Testis (tissue), 3 donors: ENCODE measurements around the gene NUDT14. TPM values are rescaled to one million over a fixed set of nuclear protein-coding genes. Genes with fewer than 3 reads are reported as not detected.

Experiments used
- DNase-seq: peaks from one replicate; pipeline ENCODE4 v3.0.0-alpha.2; 2019
- H3K27ac ChIP-seq, 2 donors: fragments of 200-600 bp; sonication (generic); one replicate each; pipeline ENCODE4 v1.5.1; 2019
- H3K27me3 ChIP-seq: fragments of 200-600 bp; sonication (generic); one replicate; pipeline ENCODE4 v1.5.1; 2019
- H3K36me3 ChIP-seq: fragments of 200-600 bp; sonication (generic); one replicate; pipeline ENCODE4 v1.5.1; 2017; ENCODE audit warnings: low read depth; ENCODE audit errors: missing control alignments
- H3K4me1 ChIP-seq: fragments of 200-600 bp; sonication (generic); one replicate; pipeline ENCODE4 v1.5.1; 2019
- H3K4me3 ChIP-seq, 2 donors: fragments of 200-600 bp; sonication (generic); one replicate each; pipeline ENCODE4 v1.5.1; 2017 to 2019
- H3K9me3 ChIP-seq: fragments of 200-600 bp; sonication (generic); one replicate; pipeline ENCODE4 v1.5.1; 2017
- CTCF ChIP-seq, 3 experiments: fragments of 450-650 bp in 2 of 3; fragments of 200-600 bp in 1 of 3; sonication (generic) in 1 of 3; IDR thresholded peaks; one replicate each; pipeline ENCODE4 v1.5.1; 2016 to 2019; ENCODE audit warnings: antibody characterized with exemption in 3 of 3, mild to moderate bottlenecking in 2 of 3, moderate library complexity in 1 of 3
- POLR2A ChIP-seq: fragments of 450-650 bp; IDR thresholded peaks from one replicate; pipeline ENCODE4 v1.6.1; 2017; ENCODE audit warnings: antibody characterized with exemption, mild to moderate bottlenecking, moderate library complexity
- WGBS, 2 donors: methylation state at CpG; one replicate each; pipeline ENCODE4 v1.1.5; 2018; 5-methylcytosine and 5-hydroxymethylcytosine counted together
- intact Hi-C: fragments of 100-400 bp; cut with DNase I; formaldehyde crosslinking; loops from one replicate; pipeline ENCODE4 v1.15.1; 2023; ENCODE audit warnings: low total_unique reads
- polyA plus RNA-seq: library from polyadenylated mRNA; stranded (reverse); fragments of 350-450 nt; fragmentation: Illumina TruSeq; extraction: RNeasy Lipid Tissue Mini Kit (QIAGEN cat#74804); gene quantifications from one replicate; pipeline ENCODE4 v1.2.3, GENCODE V29; 2014; ENCODE audit warnings: low read depth, low replicate concordance; ENCODE audit not compliant: insufficient read depth
- total RNA-seq, 2 donors: library from RNA; depleted of rRNA; stranded (reverse); fragments of >200 nt; gene quantifications; one replicate each; pipeline ENCODE4 v1.2.3, GENCODE V29; 2016

NUDT14 gene
- total and polyA plus RNA-seq, 3 donors from 2014 or later, result 22.0 to 40.0 (median 28.1) TPM

GRCh38 chr14:105159344-105159743 is 21.8 kb downstream of the NUDT14 start:
- Histone ChIP-seq H3K4me3 (no peak overlapping the region), H3K27ac (no peak overlapping the region), H3K27me3 (no peaks in the 10 kb centered on the region), H3K4me1 (no peaks in the 10 kb centered on the region), H3K9me3 (no peaks in the 10 kb centered on the region), H3K36me3 (no peaks in the 10 kb centered on the region)
- DNase-seq, result no peak
- TF ChIP-seq CTCF (IDR thresholded peaks at IDR 0.05), result no peak
- no peak for TF ChIP-seq POLR2A
- 88 to 93% methylated on average over 14 of the region's 14 CpGs for WGBS, 2 donors
- intact Hi-C loops, result no loop called here

GRCh38 chr14:105158794-105159193 is 22.3 kb downstream of the NUDT14 start:
- intact Hi-C loops, result no loop called here
- no peaks in the 10 kb centered on the region for H3K36me3 ChIP-seq
- no peaks in the 10 kb centered on the region for H3K4me1 ChIP-seq
- DNase-seq, result no peak
- WGBS, 2 donors, result 88 to 91% methylated on average over 10 to 12 of the region's 12 CpGs
- no peak overlapping the region for H3K27ac ChIP-seq
- H3K4me3 ChIP-seq, result no peak overlapping the region
- no peaks in the 10 kb centered on the region for H3K27me3 ChIP-seq
- TF ChIP-seq POLR2A (no peak), CTCF (IDR thresholded peaks at IDR 0.05) (no peak)
- no peaks in the 10 kb centered on the region for H3K9me3 ChIP-seq

GRCh38 chr14:105157872-105158271 is 23.2 kb downstream of the NUDT14 start:
- H3K4me3 ChIP-seq, result no peak overlapping the region
- no peaks in the 10 kb centered on the region for H3K36me3 ChIP-seq
- WGBS, 2 donors, result 88 to 92% methylated on average over 8 to 15 of the region's 15 CpGs
- no peak for DNase-seq
- no peak for TF ChIP-seq POLR2A
- TF ChIP-seq CTCF (IDR thresholded peaks at IDR 0.05), result no peak
- intact Hi-C loops, result no loop called here
- H3K27ac ChIP-seq, result no peak overlapping the region
- no peaks in the 10 kb centered on the region for H3K4me1 ChIP-seq
- no peaks in the 10 kb centered on the region for H3K9me3 ChIP-seq
- no peaks in the 10 kb centered on the region for H3K27me3 ChIP-seq

GRCh38 chr14:105156414-105157375 is 24.4 kb downstream of the NUDT14 start:
- H3K36me3 ChIP-seq, result no peaks in the 10 kb centered on the region
- H3K9me3 ChIP-seq, result no peaks in the 10 kb centered on the region
- no peaks in the 10 kb centered on the region for H3K27me3 ChIP-seq
- no peaks in the 10 kb centered on the region for H3K4me1 ChIP-seq
- TF ChIP-seq POLR2A (no peak), CTCF (IDR thresholded peaks at IDR 0.05) (no peak)
- no peak overlapping the region for H3K27ac ChIP-seq
- no peak for DNase-seq
- H3K4me3 ChIP-seq, result no peak overlapping the region
- WGBS, 2 donors, result 88 to 95% methylated on average over 10 to 31 of the region's 31 CpGs
- intact Hi-C loops, result no loop called here
